Measurements from ENCODE around the gene RPL15.

DNA sequence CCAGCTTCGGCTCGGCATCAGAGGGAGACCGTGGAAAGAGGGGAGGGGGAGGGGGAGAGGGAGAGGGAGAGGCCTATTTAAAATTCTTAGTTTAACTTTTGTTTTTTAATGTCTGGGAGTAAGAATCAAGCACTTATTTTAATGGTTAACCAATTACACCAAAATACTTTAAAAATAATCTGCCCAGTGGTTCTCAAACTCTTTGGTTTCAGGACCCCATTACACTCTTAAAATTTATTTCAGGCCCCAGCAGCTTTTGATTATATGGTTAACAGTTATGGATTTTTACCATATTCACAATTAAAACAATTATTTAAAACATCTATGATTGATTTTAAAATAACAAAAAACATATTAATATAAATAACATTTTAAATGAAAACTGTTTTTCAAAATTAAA is 44.6 kb upstream of the RPL15 start:
- TF ChIP-seq, protein P1, sequence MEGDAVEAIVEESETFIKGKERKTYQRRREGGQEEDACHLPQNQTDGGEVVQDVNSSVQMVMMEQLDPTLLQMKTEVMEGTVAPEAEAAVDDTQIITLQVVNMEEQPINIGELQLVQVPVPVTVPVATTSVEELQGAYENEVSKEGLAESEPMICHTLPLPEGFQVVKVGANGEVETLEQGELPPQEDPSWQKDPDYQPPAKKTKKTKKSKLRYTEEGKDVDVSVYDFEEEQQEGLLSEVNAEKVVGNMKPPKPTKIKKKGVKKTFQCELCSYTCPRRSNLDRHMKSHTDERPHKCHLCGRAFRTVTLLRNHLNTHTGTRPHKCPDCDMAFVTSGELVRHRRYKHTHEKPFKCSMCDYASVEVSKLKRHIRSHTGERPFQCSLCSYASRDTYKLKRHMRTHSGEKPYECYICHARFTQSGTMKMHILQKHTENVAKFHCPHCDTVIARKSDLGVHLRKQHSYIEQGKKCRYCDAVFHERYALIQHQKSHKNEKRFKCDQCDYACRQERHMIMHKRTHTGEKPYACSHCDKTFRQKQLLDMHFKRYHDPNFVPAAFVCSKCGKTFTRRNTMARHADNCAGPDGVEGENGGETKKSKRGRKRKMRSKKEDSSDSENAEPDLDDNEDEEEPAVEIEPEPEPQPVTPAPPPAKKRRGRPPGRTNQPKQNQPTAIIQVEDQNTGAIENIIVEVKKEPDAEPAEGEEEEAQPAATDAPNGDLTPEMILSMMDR (IDR thresholded peaks at IDR 0.05): no peak
- no peak for TF ChIP-seq POLR2A (IDR thresholded peaks at IDR 0.05)
